WTC11 (cell line): ENCODE results near the gene PDE4B. TPM values are rescaled to one million over a fixed set of nuclear protein-coding genes. Genes with fewer than 3 reads are reported as not detected.
"Not testable (repeated sequence)": the region's sequence is repeated elsewhere in the genome, so short reads cannot be mapped to it uniquely, and the experiment has no call there.

Experiments used
- ATAC-seq: fragments of 200-7000 bp; cut with Tn5 transposase; 2 replicates; pipeline ENCODE4 v1.10.0; 2021; ENCODE audit warnings: mild to moderate bottlenecking, moderate library complexity
- CTCF ChIA-PET: fragments of 300-600 bp; sonication (Branson Sonifier 250); formaldehyde crosslinking; loops from one replicate; lab custom pipeline; 2021; ENCODE audit warnings: antibody characterized with exemption; lab: Charles Lee
- POLR2A ChIA-PET: fragments of 350-600 bp; sonication (Branson Sonifier 250); formaldehyde crosslinking; loops from one replicate; lab custom pipeline; 2021; ENCODE audit warnings: antibody characterized with exemption; lab: Charles Lee
- DNase-seq: peaks from one replicate; pipeline ENCODE4 v3.0.0; 2021; ENCODE audit warnings: low spot score
- H3K27ac Mint-ChIP-seq: 2 replicates; pipeline ENCODE4 v1.8.0; 2021; ENCODE audit warnings: mixed read lengths
- H3K27me3 Mint-ChIP-seq: 2 replicates; pipeline ENCODE4 v1.8.0; 2021; ENCODE audit warnings: low read depth, mild to moderate bottlenecking, moderate library complexity, mixed read lengths
- H3K36me3 Mint-ChIP-seq: 2 replicates; pipeline ENCODE4 v1.8.0; 2021; ENCODE audit warnings: mixed read lengths
- H3K4me1 Mint-ChIP-seq: 2 replicates; pipeline ENCODE4 v1.8.0; 2022; ENCODE audit warnings: mixed read lengths
- H3K4me3 Mint-ChIP-seq: 2 replicates; pipeline ENCODE4 v1.8.0; 2021; ENCODE audit warnings: mild to moderate bottlenecking, moderate library complexity, mixed read lengths
- H3K9me3 Mint-ChIP-seq: 2 replicates; pipeline ENCODE4 v1.8.0; 2021; ENCODE audit warnings: mixed read lengths
- ARID4B ChIP-seq: sonication (generic); formaldehyde crosslinking; IDR thresholded peaks from 2 replicates; pipeline ENCODE4 v1.8.0; 2023; ENCODE audit warnings: missing genetic modification reagents, mild to moderate bottlenecking, borderline replicate concordance
- ATF3 ChIP-seq: sonication (generic); formaldehyde crosslinking; conservative IDR thresholded peaks from 2 replicates; pipeline ENCODE4 v1.8.1; 2022; ENCODE audit warnings: mild to moderate bottlenecking, missing genetic modification reagents
- CREB1 ChIP-seq: sonication (generic); formaldehyde crosslinking; IDR thresholded peaks from 2 replicates; pipeline ENCODE4 v1.8.0; 2023; ENCODE audit warnings: mild to moderate bottlenecking, missing genetic modification reagents
- E2F5 ChIP-seq: sonication (generic); formaldehyde crosslinking; IDR thresholded peaks from 2 replicates; pipeline ENCODE4 v1.8.1; 2022; ENCODE audit warnings: mild to moderate bottlenecking, moderate library complexity, missing genetic modification reagents
- EMX1 ChIP-seq: fragments of 250-450 bp; sonication (Bioruptor Pico); IDR thresholded peaks from 2 replicates; pipeline ENCODE4 v1.8.0; 2021; ENCODE audit warnings: mild to moderate bottlenecking
- ETV6 ChIP-seq: sonication (generic); formaldehyde crosslinking; IDR thresholded peaks from 2 replicates; pipeline ENCODE4 v1.8.1; 2022; ENCODE audit warnings: mild to moderate bottlenecking, missing genetic modification reagents
- FOXK1 ChIP-seq: sonication (generic); formaldehyde crosslinking; IDR thresholded peaks from 2 replicates; pipeline ENCODE4 v1.8.0; 2022; ENCODE audit warnings: mild to moderate bottlenecking, moderate library complexity, missing genetic modification reagents
- FOXP4 ChIP-seq: sonication (generic); formaldehyde crosslinking; IDR thresholded peaks from 2 replicates; pipeline ENCODE4 v1.8.0; 2022; ENCODE audit warnings: mild to moderate bottlenecking, missing genetic modification reagents
- KAT7 ChIP-seq: sonication (generic); formaldehyde crosslinking; IDR thresholded peaks from 2 replicates; pipeline ENCODE4 v1.8.1; 2023; ENCODE audit warnings: missing genetic modification reagents, mild to moderate bottlenecking, borderline replicate concordance
- MXD4 ChIP-seq: fragments of 250-450 bp; sonication (Bioruptor Pico); IDR thresholded peaks from 2 replicates; pipeline ENCODE4 v1.8.0; 2021; ENCODE audit warnings: mild to moderate bottlenecking, moderate library complexity, borderline replicate concordance
- MYBL2 ChIP-seq: sonication (generic); formaldehyde crosslinking; IDR thresholded peaks from 2 replicates; pipeline ENCODE4 v1.8.1; 2023; ENCODE audit warnings: mild to moderate bottlenecking, moderate library complexity, missing genetic modification reagents
- NFATC4 ChIP-seq: fragments of 250-450 bp; sonication (Bioruptor Pico); IDR thresholded peaks from 2 replicates; pipeline ENCODE4 v1.9.0; 2021; ENCODE audit warnings: mild to moderate bottlenecking
- NR2C2 ChIP-seq: sonication (generic); formaldehyde crosslinking; IDR thresholded peaks from 2 replicates; pipeline ENCODE4 v1.8.0; 2022; ENCODE audit warnings: mild to moderate bottlenecking, missing genetic modification reagents
- NR3C1 ChIP-seq: sonication (generic); formaldehyde crosslinking; conservative IDR thresholded peaks from 2 replicates; pipeline ENCODE4 v1.8.1; 2023; ENCODE audit warnings: low read depth, mild to moderate bottlenecking, missing genetic modification reagents
- OVOL2 ChIP-seq: fragments of 250-450 bp; sonication (Bioruptor Pico); IDR thresholded peaks from 2 replicates; pipeline ENCODE4 v1.9.0; 2021; ENCODE audit warnings: mild to moderate bottlenecking, borderline replicate concordance
- SOX15 ChIP-seq: fragments of 250-450 bp; sonication (Bioruptor Pico); IDR thresholded peaks from 2 replicates; pipeline ENCODE4 v1.9.0; 2021; ENCODE audit warnings: mild to moderate bottlenecking
- ZNF219 ChIP-seq: sonication (generic); formaldehyde crosslinking; IDR thresholded peaks from 2 replicates; pipeline ENCODE4 v1.8.0; 2023; ENCODE audit warnings: missing genetic modification reagents, mild to moderate bottlenecking, borderline replicate concordance
- ZNF232 ChIP-seq: sonication (generic); formaldehyde crosslinking; IDR thresholded peaks from 2 replicates; pipeline ENCODE4 v1.8.0; 2022; ENCODE audit warnings: mild to moderate bottlenecking, missing genetic modification reagents
- ZNF263 ChIP-seq: sonication (generic); formaldehyde crosslinking; IDR thresholded peaks from 2 replicates; pipeline ENCODE4 v1.8.1; 2022; ENCODE audit warnings: low read depth, mild to moderate bottlenecking, moderate library complexity, missing genetic modification reagents
- ZNF396 ChIP-seq: fragments of 250-450 bp; sonication (Bioruptor Pico); IDR thresholded peaks from 2 replicates; pipeline ENCODE4 v1.8.0; 2021; ENCODE audit warnings: mild to moderate bottlenecking, moderate library complexity, borderline replicate concordance
- ZNF423 ChIP-seq: fragments of 250-450 bp; sonication (Bioruptor Pico); IDR thresholded peaks from 2 replicates; pipeline ENCODE4 v2.1.2; 2022; ENCODE audit warnings: mild to moderate bottlenecking, moderate library complexity
- total RNA-seq: library from RNA; stranded (reverse); gene quantifications from 3 replicates; pipeline ENCODE4 v1.2.3, GENCODE V29; 2021

PDE4B gene
- total RNA-seq, 1 experiment from 2014 or later, result 8.0 TPM

- peaks cover 3% of the 10 kb centered on the region; the same call in 1 of the 2 replicates for H3K4me1 Mint-ChIP-seq
- no peaks in the 10 kb centered on the region for H3K27me3 Mint-ChIP-seq
- ChIA-PET CTCF (no interaction called here), POLR2A (no interaction called here)
- no peaks in the 10 kb centered on the region for H3K36me3 Mint-ChIP-seq
- DNase-seq, result no peak
- no peak overlapping the region for H3K4me3 Mint-ChIP-seq
- no peak overlapping the region for H3K27ac Mint-ChIP-seq
- TF ChIP-seq FOXP4 (CRISPR knock-in tag) (no peak), SOX15 (no peak), ETV6 (CRISPR knock-in tag) (no peak), NFATC4 (CRISPR knock-in tag) (no peak), EMX1 (CRISPR knock-in tag) (no peak), ZNF263 (no peak), ZNF232 (CRISPR knock-in tag) (no peak), ZNF423 (no peak), NR2C2 (CRISPR knock-in tag) (no peak), ATF3 (CRISPR knock-in tag) (no peak), NR3C1 (CRISPR knock-in tag) (no peak), ZNF396 (no peak), E2F5 (CRISPR knock-in tag) (no peak), KAT7 (CRISPR knock-in tag) (no peak), ZNF219 (no peak), OVOL2 (CRISPR knock-in tag) (no peak), MYBL2 (no peak)
- peaks cover under 1% of the 10 kb centered on the region; the same call in 1 of the 2 replicates for H3K9me3 Mint-ChIP-seq
- peak; percentile 60 for ATAC-seq
Measured at GRCh38 chr1:66403007-66403731, 610.5 kb downstream of the PDE4B start.

GRCh38 chr1:66405061-66405460 is 612.4 kb downstream of the PDE4B start:
- Mint-ChIP-seq H3K4me1 (peaks cover 3% of the 10 kb centered on the region; the same call in 1 of the 2 replicates), H3K27me3 (no peaks in the 10 kb centered on the region), H3K4me3 (no peak overlapping the region), H3K9me3 (peaks cover 18% of the 10 kb centered on the region), H3K36me3 (peaks cover 10% of the 10 kb centered on the region; the same call in 1 of the 2 replicates), H3K27ac (no peak overlapping the region)
- ChIA-PET CTCF (no interaction called here), POLR2A (no interaction called here)
- ATAC-seq (no peak), DNase-seq (no peak)
- TF ChIP-seq MXD4 (CRISPR knock-in tag) (no peak), ARID4B (no peak), FOXK1 (CRISPR knock-in tag) (no peak), CREB1 (CRISPR knock-in tag) (no peak), ZNF219 (no peak)

- CTCF ChIA-PET, DNase-seq, H3K27ac Mint-ChIP-seq: not testable (repeated sequence)
Measured at GRCh38 chr1:66411449-66411848, 618.8 kb downstream of the PDE4B start.

More at GRCh38 chr1:66411449-66411848, 618.8 kb downstream of the PDE4B start:
- POLR2A ChIA-PET, H3K4me3 Mint-ChIP-seq, H3K27me3 Mint-ChIP-seq, ATAC-seq, H3K4me1 Mint-ChIP-seq: not testable (repeated sequence)
- Mint-ChIP-seq H3K36me3 (peaks cover 16% of the 10 kb centered on the region), H3K9me3 (peaks cover 48% of the 10 kb centered on the region)
